MG63 (cell line): Measurements from ENCODE around the gene SLIT3. TPM values are rescaled to one million over a fixed set of nuclear protein-coding genes. Genes with fewer than 3 reads are reported as not detected.

Experiments
- DNase-seq: peaks from one replicate; pipeline ENCODE4 v3.0.0-alpha.2; 2020
- H3K27me3 ChIP-seq: fragments of 250-450 bp; sonication (Bioruptor Pico); 2 replicates; pipeline ENCODE4 v1.5.1; 2020; ENCODE audit warnings: mild to moderate bottlenecking, moderate library complexity
- H3K36me3 ChIP-seq: fragments of 250-450 bp; sonication (Bioruptor Pico); 2 replicates; pipeline ENCODE4 v1.5.1; 2020; ENCODE audit warnings: mild to moderate bottlenecking, moderate library complexity
- H3K4me3 ChIP-seq: fragments of 250-450 bp; sonication (Bioruptor Pico); 2 replicates; pipeline ENCODE4 v1.5.1; 2020; ENCODE audit warnings: mild to moderate bottlenecking, moderate library complexity
- H3K9me3 ChIP-seq: fragments of 250-450 bp; sonication (Bioruptor Pico); 2 replicates; pipeline ENCODE4 v1.5.1; 2020; ENCODE audit warnings: mild to moderate bottlenecking, moderate library complexity
- total RNA-seq: library from RNA; depleted of rRNA; stranded (reverse); fragments of >200 nt; shearing (Covaris generic); gene quantifications from 2 replicates; pipeline ENCODE4 v1.2.3, GENCODE V29; 2014; ENCODE audit warnings: low replicate concordance

SLIT3 gene
- total RNA-seq, 1 experiment from 2014 or later = 8.0 TPM

- Histone ChIP-seq H3K9me3 (no peaks in the 10 kb centered on the region), H3K27me3 (peaks cover 6% of the 10 kb centered on the region; the same call in 1 of the 2 replicates), H3K36me3 (no peaks in the 10 kb centered on the region), H3K4me3 (no peak overlapping the region)
- DNase-seq = no peak
Observed at GRCh38 chr5:168859471-168859870, 441.5 kb downstream of the SLIT3 start.

- no peak for DNase-seq
- peaks cover 8% of the 10 kb centered on the region; the same call in 1 of the 2 replicates for H3K27me3 ChIP-seq
- H3K36me3 ChIP-seq = no peaks in the 10 kb centered on the region
- H3K9me3 ChIP-seq = no peaks in the 10 kb centered on the region
- H3K4me3 ChIP-seq = no peak overlapping the region
Observed at GRCh38 chr5:168858994-168859393, 441.9 kb downstream of the SLIT3 start.

- no peaks in the 10 kb centered on the region for H3K36me3 ChIP-seq
- no peak for DNase-seq
Observed at GRCh38 chr5:168858371-168858770, 442.6 kb downstream of the SLIT3 start.

GRCh38 chr5:168853972-168854371, 447.0 kb downstream of the SLIT3 start:
- Histone ChIP-seq H3K9me3 (no peaks in the 10 kb centered on the region), H3K4me3 (no peak overlapping the region), H3K27me3 (peaks cover 26% of the 10 kb centered on the region), H3K36me3 (no peaks in the 10 kb centered on the region)
- no peak for DNase-seq

More at GRCh38 chr5:168858371-168858770, 442.6 kb downstream of the SLIT3 start:
- H3K27me3 ChIP-seq = peaks cover 12% of the 10 kb centered on the region; the same call in 1 of the 2 replicates
- H3K4me3 ChIP-seq = no peak overlapping the region
- no peaks in the 10 kb centered on the region for H3K9me3 ChIP-seq

- peaks cover 32% of the 10 kb centered on the region for H3K27me3 ChIP-seq
- no peak overlapping the region for H3K4me3 ChIP-seq
Observed at GRCh38 chr5:168852329-168852728, 448.6 kb downstream of the SLIT3 start.

GRCh38 chr5:168851902-168852321, 449.0 kb downstream of the SLIT3 start:
- H3K27me3 ChIP-seq = peaks cover 33% of the 10 kb centered on the region
- H3K9me3 ChIP-seq = no peaks in the 10 kb centered on the region
- H3K36me3 ChIP-seq = no peaks in the 10 kb centered on the region
- no peak for DNase-seq
- no peak overlapping the region for H3K4me3 ChIP-seq

More at GRCh38 chr5:168852329-168852728, 448.6 kb downstream of the SLIT3 start:
- DNase-seq = no peak
- H3K9me3 ChIP-seq = no peaks in the 10 kb centered on the region
- no peaks in the 10 kb centered on the region for H3K36me3 ChIP-seq

- H3K27me3 ChIP-seq = peaks cover 45% of the 10 kb centered on the region
- DNase-seq = no peak
- H3K36me3 ChIP-seq = no peaks in the 10 kb centered on the region
- H3K4me3 ChIP-seq = no peak overlapping the region
- no peaks in the 10 kb centered on the region for H3K9me3 ChIP-seq
Observed at GRCh38 chr5:168850683-168851082, 450.3 kb downstream of the SLIT3 start.

- Histone ChIP-seq H3K4me3 (no peak overlapping the region), H3K9me3 (no peaks in the 10 kb centered on the region), H3K36me3 (no peaks in the 10 kb centered on the region), H3K27me3 (peaks cover 47% of the 10 kb centered on the region)
- no peak for DNase-seq
Observed at GRCh38 chr5:168848569-168848968, 452.4 kb downstream of the SLIT3 start.

- DNase-seq = no peak
- H3K4me3 ChIP-seq = no peak overlapping the region
- H3K36me3 ChIP-seq = no peaks in the 10 kb centered on the region
- H3K27me3 ChIP-seq = peaks cover 53% of the 10 kb centered on the region
- H3K9me3 ChIP-seq = no peaks in the 10 kb centered on the region
Observed at GRCh38 chr5:168847511-168848073, 453.3 kb downstream of the SLIT3 start.

- DNase-seq = no peak
- H3K9me3 ChIP-seq = no peaks in the 10 kb centered on the region
- peaks cover 53% of the 10 kb centered on the region for H3K27me3 ChIP-seq
- H3K36me3 ChIP-seq = no peaks in the 10 kb centered on the region
- no peak overlapping the region for H3K4me3 ChIP-seq
Observed at GRCh38 chr5:168844922-168845296, 456.0 kb downstream of the SLIT3 start.

GRCh38 chr5:168844016-168844921, 456.7 kb downstream of the SLIT3 start:
- H3K36me3 ChIP-seq = no peaks in the 10 kb centered on the region
- no peak for DNase-seq
- H3K9me3 ChIP-seq = no peaks in the 10 kb centered on the region
- H3K27me3 ChIP-seq = peaks cover 48% of the 10 kb centered on the region
- H3K4me3 ChIP-seq = no peak overlapping the region

GRCh38 chr5:168843277-168844015, 457.5 kb downstream of the SLIT3 start:
- Histone ChIP-seq H3K36me3 (no peaks in the 10 kb centered on the region), H3K27me3 (peaks cover 47% of the 10 kb centered on the region), H3K4me3 (no peak overlapping the region), H3K9me3 (no peaks in the 10 kb centered on the region)
- no peak for DNase-seq

- Histone ChIP-seq H3K27me3 (peaks cover 51% of the 10 kb centered on the region), H3K9me3 (no peaks in the 10 kb centered on the region), H3K4me3 (no peak overlapping the region), H3K36me3 (no peaks in the 10 kb centered on the region)
- no peak for DNase-seq
Observed at GRCh38 chr5:168842571-168843205, 458.3 kb downstream of the SLIT3 start.

- DNase-seq = no peak
- Histone ChIP-seq H3K9me3 (no peaks in the 10 kb centered on the region), H3K27me3 (peaks cover 26% of the 10 kb centered on the region), H3K4me3 (no peak overlapping the region), H3K36me3 (no peaks in the 10 kb centered on the region)
Observed at GRCh38 chr5:168837852-168838251, 463.1 kb downstream of the SLIT3 start.

GRCh38 chr5:168836603-168837231, 464.2 kb downstream of the SLIT3 start:
- Histone ChIP-seq H3K9me3 (no peaks in the 10 kb centered on the region), H3K4me3 (no peak overlapping the region), H3K36me3 (no peaks in the 10 kb centered on the region), H3K27me3 (peaks cover 22% of the 10 kb centered on the region)
- DNase-seq = no peak

GRCh38 chr5:168833936-168834335, 467.0 kb downstream of the SLIT3 start:
- no peaks in the 10 kb centered on the region for H3K36me3 ChIP-seq
- no peak for DNase-seq
- H3K27me3 ChIP-seq = peaks cover 13% of the 10 kb centered on the region; the same call in 1 of the 2 replicates
- H3K9me3 ChIP-seq = no peaks in the 10 kb centered on the region
- H3K4me3 ChIP-seq = no peak overlapping the region
